Psoas muscle (tissue), 8 donors: ENCODE measurements around the gene KDR. TPM values are rescaled to one million over a fixed set of nuclear protein-coding genes. Genes with fewer than 3 reads are reported as not detected.

Source experiments
- ATAC-seq, 4 donors: fragments of 200-7000 bp; cut with Tn5 transposase; one replicate each; pipeline ENCODE4 v1.9.1; 2020; ENCODE audit warnings: moderate library complexity in 3 of 4, mild to moderate bottlenecking in 2 of 4
- DNase-seq, 2 donors: peaks; one replicate each; pipeline ENCODE4 v3.0.0-alpha.2; 2020
- H3K27ac ChIP-seq: fragments of 200-600 bp; one replicate; pipeline ENCODE4 v1.8.0; 2022
- H3K27me3 ChIP-seq, 3 donors: fragments of 200-600 bp in 1 of 3; one replicate each; pipeline versions ENCODE4 v1.6.1 to v1.8.0; 2013 to 2022; ENCODE audit warnings: low read length in 2 of 3, mild to moderate bottlenecking in 2 of 3, moderate library complexity in 1 of 3; ENCODE audit not compliant: insufficient read depth in 3 of 3
- H3K36me3 ChIP-seq, 2 donors: fragments of 200-600 bp in 1 of 2; one replicate each; pipeline versions ENCODE4 v1.6.1 to v1.8.0; 2013 to 2022; ENCODE audit warnings: low read depth in 1 of 2, mild to moderate bottlenecking in 1 of 2, moderate library complexity in 1 of 2; ENCODE audit not compliant: insufficient read depth in 1 of 2
- H3K4me1 ChIP-seq: fragments of 200-600 bp; one replicate; pipeline ENCODE4 v1.8.0; 2022
- H3K4me3 ChIP-seq: fragments of 200-600 bp; one replicate; pipeline ENCODE4 v1.8.0; 2022; ENCODE audit warnings: mild to moderate bottlenecking
- H3K9me3 ChIP-seq: fragments of 200-600 bp; one replicate; pipeline ENCODE4 v1.8.0; 2022
- WGBS, 3 donors: extraction: QIAGEN DNeasy Blood & Tissue Kit; methylation state at CpG; one replicate each; pipeline versions ENCODE4 v1.1.6 to v1.1.7; 2013; 5-methylcytosine and 5-hydroxymethylcytosine counted together
- intact Hi-C, 2 donors: fragments of 100-400 bp; cut with DNase I; formaldehyde crosslinking; loops; one replicate each; pipeline versions ENCODE4 v1.11.0 to v1.14.2; 2022
- polyA plus RNA-seq, 3 donors: library from polyadenylated mRNA; stranded (reverse); fragments of 200-250 nt; gene quantifications; one replicate each; pipeline ENCODE4 v1.2.3, GENCODE V29; 2013
- total RNA-seq, 4 donors: library from RNA; stranded (reverse); fragmentation: NEBNext Ultra II Directional in 2 of 4; extraction: Animal tissue kit (Norgen Biotek cat#: 25700) in 2 of 4; gene quantifications; one replicate each; pipeline versions ENCODE4 v1.2.1 to v1.2.4, GENCODE V29; 2021 to 2023
- TF ChIP-seq, protein P1 (sequence below): fragments of 200-600 bp; IDR thresholded peaks from one replicate; pipeline ENCODE4 v1.8.0; 2022; ENCODE audit warnings: antibody characterized with exemption
- donor health status: healthy with polysubstance abuse.
- donor health status: DM: no; HTN: no; CAD: no; lungs with moderate emphysema.
- donor health status: Bipolar disorder and iron deficiency.
- donor health status: healthy.
- donor health status: DM: yes; HTN: yes; CAD: no.
- donor health status: DM: no; HTN: no; CAD: no.
- donor health status: DM: no; HTN: no; CAD: no.
- donor health status: DM: yes; HTN: yes; CAD: no.

Gene KDR
- total and polyA plus RNA-seq, 7 donors = 3.6 to 19.4 (median 6.1) TPM

DNA sequence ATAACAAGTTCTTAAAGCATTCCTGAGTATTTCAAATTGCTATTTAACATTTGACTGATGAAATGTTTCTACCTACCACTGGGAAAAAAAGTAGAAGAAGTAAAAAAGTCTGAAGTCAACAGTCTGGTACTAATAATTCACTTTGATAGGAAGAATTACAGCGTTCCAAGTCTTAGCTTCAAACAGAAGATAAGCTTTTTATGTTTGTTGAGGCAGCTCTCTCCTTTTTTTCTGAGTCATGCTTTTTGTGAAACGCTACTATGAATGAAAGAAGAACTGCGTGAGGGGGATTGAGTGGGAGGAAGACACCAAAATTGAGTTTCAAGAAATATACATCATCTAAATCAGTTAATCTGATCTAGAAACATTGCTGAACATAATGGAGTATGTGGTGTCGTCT lies 13.0 kb upstream of the KDR start:
- DNase-seq = no peak
- ATAC-seq = no peak
- H3K4me3 ChIP-seq = no peak overlapping the region
- WGBS, 3 donors = 71 to 75% (median 72%) methylated on average over 4 of the region's 4 CpGs
- intact Hi-C loops = no loop called here
- TF ChIP-seq, protein P1, sequence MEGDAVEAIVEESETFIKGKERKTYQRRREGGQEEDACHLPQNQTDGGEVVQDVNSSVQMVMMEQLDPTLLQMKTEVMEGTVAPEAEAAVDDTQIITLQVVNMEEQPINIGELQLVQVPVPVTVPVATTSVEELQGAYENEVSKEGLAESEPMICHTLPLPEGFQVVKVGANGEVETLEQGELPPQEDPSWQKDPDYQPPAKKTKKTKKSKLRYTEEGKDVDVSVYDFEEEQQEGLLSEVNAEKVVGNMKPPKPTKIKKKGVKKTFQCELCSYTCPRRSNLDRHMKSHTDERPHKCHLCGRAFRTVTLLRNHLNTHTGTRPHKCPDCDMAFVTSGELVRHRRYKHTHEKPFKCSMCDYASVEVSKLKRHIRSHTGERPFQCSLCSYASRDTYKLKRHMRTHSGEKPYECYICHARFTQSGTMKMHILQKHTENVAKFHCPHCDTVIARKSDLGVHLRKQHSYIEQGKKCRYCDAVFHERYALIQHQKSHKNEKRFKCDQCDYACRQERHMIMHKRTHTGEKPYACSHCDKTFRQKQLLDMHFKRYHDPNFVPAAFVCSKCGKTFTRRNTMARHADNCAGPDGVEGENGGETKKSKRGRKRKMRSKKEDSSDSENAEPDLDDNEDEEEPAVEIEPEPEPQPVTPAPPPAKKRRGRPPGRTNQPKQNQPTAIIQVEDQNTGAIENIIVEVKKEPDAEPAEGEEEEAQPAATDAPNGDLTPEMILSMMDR = no peak
- H3K9me3 ChIP-seq = no peaks in the 10 kb centered on the region
- H3K27ac ChIP-seq = no peak overlapping the region
- no peaks in the 10 kb centered on the region for H3K36me3 ChIP-seq
- H3K4me1 ChIP-seq = no peaks in the 10 kb centered on the region
- peaks cover 0 to 3% (median 0%) of the 10 kb centered on the region in 3 donors for H3K27me3 ChIP-seq

- no peaks in the 10 kb centered on the region for H3K9me3 ChIP-seq
- no peaks in the 10 kb centered on the region for H3K36me3 ChIP-seq
- TF ChIP-seq, protein P1 = no peak
- DNase-seq = no peak
- no peak overlapping the region for H3K4me3 ChIP-seq
- no peak for ATAC-seq
- intact Hi-C loops = no loop called here
- H3K27ac ChIP-seq = no peak overlapping the region
- WGBS, 3 donors = 84 to 88% (median 88%) methylated on average over 2 of the region's 2 CpGs
- no peaks in the 10 kb centered on the region for H3K4me1 ChIP-seq
- peaks cover 0 to 3% (median 0%) of the 10 kb centered on the region in 3 donors for H3K27me3 ChIP-seq
Measured at GRCh38 chr4:55136634-55137033, 11.2 kb upstream of the KDR start.

DNA sequence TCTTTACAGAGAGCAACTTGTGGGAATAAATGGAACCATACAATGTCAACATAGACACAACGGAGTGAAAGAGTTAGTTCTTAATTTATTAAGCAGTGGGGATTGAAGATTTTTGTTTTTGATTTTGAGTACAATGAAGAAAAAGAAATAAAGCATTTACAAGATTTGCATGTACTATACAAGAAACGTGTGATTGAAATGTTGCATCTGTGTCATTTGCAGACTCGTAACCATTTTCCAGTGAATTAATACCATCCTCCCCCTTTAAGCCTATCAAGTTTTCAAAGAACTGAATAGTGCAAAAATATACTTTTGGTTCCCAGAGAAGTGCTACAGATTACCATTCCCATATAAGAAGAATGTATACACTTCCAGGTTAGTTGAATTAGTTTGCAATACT lies 8.6 kb upstream of the KDR start:
- ATAC-seq (no peak), DNase-seq (no peak)
- H3K27me3 ChIP-seq = peaks cover 0 to 3% (median 0%) of the 10 kb centered on the region in 3 donors
- WGBS, 3 donors = 80 to 82% (median 80%) methylated on average over 3 of the region's 3 CpGs
- H3K36me3 ChIP-seq = no peaks in the 10 kb centered on the region
- H3K27ac ChIP-seq = no peak overlapping the region
- H3K4me1 ChIP-seq = no peaks in the 10 kb centered on the region
- intact Hi-C loops = no loop called here
- no peak overlapping the region for H3K4me3 ChIP-seq
- TF ChIP-seq, protein P1 = no peak
- H3K9me3 ChIP-seq = no peaks in the 10 kb centered on the region

GRCh38 chr4:55132775-55133174 lies 7.4 kb upstream of the KDR start:
- Histone ChIP-seq H3K9me3 (no peaks in the 10 kb centered on the region), H3K27me3 (peaks cover 0 to 3% (median 0%) of the 10 kb centered on the region in 3 donors), H3K4me3 (no peak overlapping the region), H3K36me3 (no peaks in the 10 kb centered on the region), H3K4me1 (no peaks in the 10 kb centered on the region), H3K27ac (no peak overlapping the region)
- ATAC-seq (no peak), DNase-seq (no peak)
- WGBS, 3 donors = 71 to 88% (median 85%) methylated on average over 1 of the region's 1 CpG
- TF ChIP-seq, protein P1 = no peak
- intact Hi-C loops = no loop called here

DNA sequence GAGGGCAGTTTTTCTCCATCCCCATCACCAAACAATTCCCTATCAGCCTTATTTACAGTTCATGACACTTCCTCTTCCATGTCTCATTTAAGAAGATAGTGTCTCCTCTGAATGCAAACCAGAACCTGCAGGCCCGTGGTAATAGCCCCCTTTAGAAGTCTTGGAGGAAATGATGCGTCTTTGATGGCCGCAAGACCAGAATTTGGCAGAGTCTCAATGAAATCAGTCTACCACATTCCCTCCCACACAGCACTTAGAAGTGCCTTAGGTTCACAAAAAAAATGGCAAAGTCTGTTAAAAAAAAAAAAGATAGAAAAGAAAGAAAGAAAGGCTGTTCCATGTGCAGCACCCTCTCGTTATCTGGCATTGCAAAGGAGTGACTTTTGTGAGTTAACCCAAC lies 2.1 kb upstream of the KDR start:
- DNase-seq (no peak), ATAC-seq (no peak)
- no peaks in the 10 kb centered on the region for H3K36me3 ChIP-seq
- WGBS, 3 donors = 73 to 80% (median 77%) methylated on average over 4 of the region's 4 CpGs
- no peaks in the 10 kb centered on the region for H3K4me1 ChIP-seq
- intact Hi-C loops = no loop called here
- no peaks in the 10 kb centered on the region for H3K9me3 ChIP-seq
- TF ChIP-seq, protein P1 = no peak
- peaks cover 0 to 25% (median 6%) of the 10 kb centered on the region in 3 donors for H3K27me3 ChIP-seq
- H3K27ac ChIP-seq = no peak overlapping the region
- H3K4me3 ChIP-seq = no peak overlapping the region
